ENCODE results near the gene KRTAP20-3. TPM values are rescaled to one million over a fixed set of nuclear protein-coding genes. Genes with fewer than 3 reads are reported as not detected.

Gene KRTAP20-3
- polyA plus RNA-seq, 3 donors, result not detected

DNA sequence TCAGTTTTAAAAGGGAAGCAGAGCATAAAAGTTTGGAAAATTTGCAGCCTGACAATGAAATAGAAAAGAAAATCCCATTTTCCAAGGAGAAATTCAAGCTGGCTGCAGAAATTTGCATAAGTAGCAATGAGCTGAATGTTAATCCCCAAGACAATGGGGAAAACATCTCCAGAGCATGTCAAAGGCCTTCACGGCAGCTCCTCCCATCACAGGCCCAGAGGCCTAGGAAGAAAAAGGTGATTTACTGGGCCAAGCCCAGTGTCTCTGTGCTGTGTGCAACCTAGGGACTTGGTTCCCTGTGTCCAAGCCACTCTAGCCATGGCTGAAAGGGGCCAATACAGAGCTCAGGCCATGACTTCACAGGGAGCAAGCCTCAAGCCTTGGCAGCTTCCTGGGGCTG, 26.1 kb downstream of the KRTAP20-3 start:
- Mint-ChIP-seq H3K4me1 (no peaks in the 10 kb centered on the region), H3K9me3 (peaks cover 0 to 12% (median 3%) of the 10 kb centered on the region in 7 donors), H3K27ac (no peak overlapping the region), H3K27me3 (ENCODE audit: low read depth in 3 of 3) (peaks cover 0 to 2% (median 0%) of the 10 kb centered on the region in 3 donors), H3K36me3 (no peaks in the 10 kb centered on the region), H3K4me3 (no peak overlapping the region)
- Histone ChIP-seq H3K9me3 (replicated peaks in 1 of 2; ENCODE audit: control insufficient read depth in 1 of 2, insufficient read depth in 1 of 2, low read length in 2 of 2) (peaks cover 7 to 33% of the 10 kb centered on the region in 2 donors), H3K4me1 (ENCODE audit: control insufficient read depth in 1 of 2, insufficient read depth in 2 of 2, low read length in 2 of 2) (no peaks in the 10 kb centered on the region), H2AFZ (ENCODE audit: insufficient read depth, low read depth, low read length, poor library complexity, severe bottlenecking) (no peak overlapping the region), H3K27me3 (ENCODE audit: control insufficient read depth in 2 of 2, insufficient read depth in 2 of 2, low read length in 2 of 2) (no peaks in the 10 kb centered on the region), H3K4me3 (replicated peaks in 1 of 3; ENCODE audit: low read depth in 2 of 3, low read length in 3 of 3) (no peak overlapping the region), H3K27ac (ENCODE audit: low read depth in 1 of 2, low read length in 2 of 2) (no peak overlapping the region), H3K79me2 (ENCODE audit: insufficient read depth, low read length) (no peaks in the 10 kb centered on the region), H3K9ac (ENCODE audit: insufficient read depth, low read length, poor library complexity, severe bottlenecking) (no peak overlapping the region), H3K36me3 (replicated peaks in 1 of 2; ENCODE audit: control insufficient read depth in 1 of 2, insufficient read depth in 2 of 2, low read length in 2 of 2) (no peaks in the 10 kb centered on the region), H3K4me2 (replicated peaks; ENCODE audit: extremely low read depth, low read length, poor library complexity, severe bottlenecking) (no peak overlapping the region), H4K20me1 (ENCODE audit: insufficient read depth, low read length) (no peaks in the 10 kb centered on the region)
- intact Hi-C loops (cut with micrococcal nuclease), result no loop called here
- TF ChIP-seq, protein P1, sequence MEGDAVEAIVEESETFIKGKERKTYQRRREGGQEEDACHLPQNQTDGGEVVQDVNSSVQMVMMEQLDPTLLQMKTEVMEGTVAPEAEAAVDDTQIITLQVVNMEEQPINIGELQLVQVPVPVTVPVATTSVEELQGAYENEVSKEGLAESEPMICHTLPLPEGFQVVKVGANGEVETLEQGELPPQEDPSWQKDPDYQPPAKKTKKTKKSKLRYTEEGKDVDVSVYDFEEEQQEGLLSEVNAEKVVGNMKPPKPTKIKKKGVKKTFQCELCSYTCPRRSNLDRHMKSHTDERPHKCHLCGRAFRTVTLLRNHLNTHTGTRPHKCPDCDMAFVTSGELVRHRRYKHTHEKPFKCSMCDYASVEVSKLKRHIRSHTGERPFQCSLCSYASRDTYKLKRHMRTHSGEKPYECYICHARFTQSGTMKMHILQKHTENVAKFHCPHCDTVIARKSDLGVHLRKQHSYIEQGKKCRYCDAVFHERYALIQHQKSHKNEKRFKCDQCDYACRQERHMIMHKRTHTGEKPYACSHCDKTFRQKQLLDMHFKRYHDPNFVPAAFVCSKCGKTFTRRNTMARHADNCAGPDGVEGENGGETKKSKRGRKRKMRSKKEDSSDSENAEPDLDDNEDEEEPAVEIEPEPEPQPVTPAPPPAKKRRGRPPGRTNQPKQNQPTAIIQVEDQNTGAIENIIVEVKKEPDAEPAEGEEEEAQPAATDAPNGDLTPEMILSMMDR (IDR thresholded peaks at IDR 0.05), result no peak
- no CpG with 5 or more reads among the region's 1 CpG for WGBS (ENCODE audit: insufficient coverage)
- no peak for DNase-seq

DNA sequence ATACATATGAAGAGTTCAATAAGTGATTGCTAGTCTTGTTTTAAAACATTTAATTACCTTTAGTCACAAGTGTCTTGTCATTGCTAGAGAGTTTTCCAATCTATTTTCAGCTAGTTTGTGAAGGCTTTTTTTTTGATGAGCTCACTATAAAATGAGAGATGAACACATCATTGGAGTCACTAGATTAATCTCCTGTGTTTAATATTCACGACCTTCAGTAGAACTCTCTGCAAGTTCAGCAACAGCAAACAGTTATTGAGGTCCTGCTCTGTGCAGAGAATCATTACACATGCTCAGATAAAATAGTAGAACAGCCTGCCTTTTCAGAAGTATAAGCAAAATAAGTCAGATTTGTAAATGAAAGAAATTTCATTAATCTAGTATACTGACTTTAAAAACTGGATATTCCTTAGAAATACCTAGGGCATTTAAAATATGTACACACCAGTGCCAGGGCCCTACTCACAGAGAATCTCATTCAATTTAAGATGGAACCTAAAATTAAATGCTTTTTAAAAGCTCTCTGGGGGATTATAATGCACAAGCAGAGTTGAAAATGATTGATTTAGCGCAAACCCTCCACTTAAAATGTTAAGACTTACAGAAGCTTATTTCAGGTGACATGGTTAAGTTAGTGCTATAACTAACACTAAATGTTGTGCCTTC, 30.5 kb downstream of the KRTAP20-3 start:
- Mint-ChIP-seq H3K4me1 (no peaks in the 10 kb centered on the region), H3K27me3 (ENCODE audit: low read depth in 3 of 3) (peaks cover 0 to 2% (median 0%) of the 10 kb centered on the region in 3 donors), H3K4me3 (no peak overlapping the region), H3K9me3 (peaks cover 0 to 18% (median 7%) of the 10 kb centered on the region in 7 donors), H3K27ac (no peak overlapping the region), H3K36me3 (no peaks in the 10 kb centered on the region)
- no CpG with 5 or more reads among the region's 2 CpGs for WGBS (ENCODE audit: insufficient coverage)
- Histone ChIP-seq H3K36me3 (replicated peaks in 1 of 2; ENCODE audit: control insufficient read depth in 1 of 2, insufficient read depth in 2 of 2, low read length in 2 of 2) (no peaks in the 10 kb centered on the region), H3K79me2 (ENCODE audit: insufficient read depth, low read length) (no peaks in the 10 kb centered on the region), H2AFZ (ENCODE audit: insufficient read depth, low read depth, low read length, poor library complexity, severe bottlenecking) (no peak overlapping the region), H3K9me3 (replicated peaks in 1 of 2; ENCODE audit: control insufficient read depth in 1 of 2, insufficient read depth in 1 of 2, low read length in 2 of 2) (peaks cover 14 to 36% of the 10 kb centered on the region in 2 donors), H4K20me1 (ENCODE audit: insufficient read depth, low read length) (no peaks in the 10 kb centered on the region), H3K27ac (ENCODE audit: low read depth in 1 of 2, low read length in 2 of 2) (no peak overlapping the region), H3K9ac (ENCODE audit: insufficient read depth, low read length, poor library complexity, severe bottlenecking) (no peak overlapping the region), H3K4me3 (replicated peaks in 1 of 3; ENCODE audit: low read depth in 2 of 3, low read length in 3 of 3) (no peak overlapping the region), H3K4me1 (ENCODE audit: control insufficient read depth in 1 of 2, insufficient read depth in 2 of 2, low read length in 2 of 2) (no peaks in the 10 kb centered on the region), H3K27me3 (ENCODE audit: control insufficient read depth in 2 of 2, insufficient read depth in 2 of 2, low read length in 2 of 2) (no peaks in the 10 kb centered on the region), H3K4me2 (replicated peaks; ENCODE audit: extremely low read depth, low read length, poor library complexity, severe bottlenecking) (no peak overlapping the region)
- TF ChIP-seq, protein P1 (IDR thresholded peaks at IDR 0.05), result no peak
- intact Hi-C loops (cut with micrococcal nuclease), result no loop called here
- no peak for DNase-seq
